GM21717 (cell line): ENCODE data around the gene PRR5.
"Not testable (repeated sequence)": the region's sequence is repeated elsewhere in the genome, so short reads cannot be mapped to it uniquely, and the experiment has no call there.

Experiments
- ATAC-seq: cut with Tn5 transposase; IDR thresholded peaks from one replicate; pipeline ENCODE4 v1.9.1; 2021; ENCODE audit warnings: mild to moderate bottlenecking, moderate library complexity; ENCODE audit not compliant: unreplicated experiment

PRR5 gene, protein sequence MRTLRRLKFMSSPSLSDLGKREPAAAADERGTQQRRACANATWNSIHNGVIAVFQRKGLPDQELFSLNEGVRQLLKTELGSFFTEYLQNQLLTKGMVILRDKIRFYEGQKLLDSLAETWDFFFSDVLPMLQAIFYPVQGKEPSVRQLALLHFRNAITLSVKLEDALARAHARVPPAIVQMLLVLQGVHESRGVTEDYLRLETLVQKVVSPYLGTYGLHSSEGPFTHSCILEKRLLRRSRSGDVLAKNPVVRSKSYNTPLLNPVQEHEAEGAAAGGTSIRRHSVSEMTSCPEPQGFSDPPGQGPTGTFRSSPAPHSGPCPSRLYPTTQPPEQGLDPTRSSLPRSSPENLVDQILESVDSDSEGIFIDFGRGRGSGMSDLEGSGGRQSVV

GRCh38 chr22:44701824-44702478, at the start of gene PRR5:
Gene PRR5, plus strand, starts transcription at chr22:44702204. Its CDS starts 271 bp downstream, at chr22:44702475.
- ATAC-seq: no peak

DNA sequence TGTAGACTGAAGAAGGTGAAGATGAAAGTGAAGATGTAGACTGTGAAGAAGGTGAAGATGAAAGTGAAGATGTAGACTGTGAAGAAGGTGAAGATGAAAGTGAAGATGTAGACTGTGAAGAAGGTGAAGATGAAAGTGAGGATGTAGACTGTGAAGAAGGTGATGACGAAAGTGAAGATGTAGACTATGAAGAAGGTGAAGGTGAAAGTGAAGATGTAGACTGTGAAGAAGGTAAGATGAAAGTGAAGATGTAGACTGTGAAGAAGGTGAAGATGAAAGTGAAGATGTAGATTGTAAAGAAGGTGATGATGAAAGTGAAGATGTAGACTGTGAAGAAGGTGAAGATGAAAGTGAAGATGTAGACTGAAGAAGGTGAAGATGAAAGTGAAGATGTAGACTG, 49.1 kb upstream of the PRR5 start:
- not testable (repeated sequence) for ATAC-seq

GRCh38 chr22:44658311-44658953, 43.6 kb upstream of the PRR5 start:
- no peak for ATAC-seq

DNA sequence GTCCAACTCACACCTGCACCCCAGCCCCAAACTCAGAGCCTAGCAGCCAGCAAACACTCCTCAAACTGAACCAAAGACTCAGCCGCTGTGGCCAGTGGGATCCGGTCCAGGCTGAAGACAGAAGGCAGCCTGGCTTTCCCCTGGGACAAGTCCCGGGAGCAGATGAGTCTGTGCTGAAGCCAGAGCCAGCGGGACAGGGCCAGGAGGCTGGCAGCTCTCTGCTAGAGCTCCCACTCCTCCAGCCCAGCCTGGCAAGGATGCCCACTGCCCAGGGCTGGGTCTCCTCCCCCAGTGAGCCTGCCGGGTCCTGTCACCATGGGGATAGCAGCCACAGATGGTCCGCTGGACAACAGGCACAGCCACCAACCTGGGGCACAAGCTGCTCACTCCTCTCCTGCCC, 42.9 kb upstream of the PRR5 start:
- ATAC-seq: no peak

DNA sequence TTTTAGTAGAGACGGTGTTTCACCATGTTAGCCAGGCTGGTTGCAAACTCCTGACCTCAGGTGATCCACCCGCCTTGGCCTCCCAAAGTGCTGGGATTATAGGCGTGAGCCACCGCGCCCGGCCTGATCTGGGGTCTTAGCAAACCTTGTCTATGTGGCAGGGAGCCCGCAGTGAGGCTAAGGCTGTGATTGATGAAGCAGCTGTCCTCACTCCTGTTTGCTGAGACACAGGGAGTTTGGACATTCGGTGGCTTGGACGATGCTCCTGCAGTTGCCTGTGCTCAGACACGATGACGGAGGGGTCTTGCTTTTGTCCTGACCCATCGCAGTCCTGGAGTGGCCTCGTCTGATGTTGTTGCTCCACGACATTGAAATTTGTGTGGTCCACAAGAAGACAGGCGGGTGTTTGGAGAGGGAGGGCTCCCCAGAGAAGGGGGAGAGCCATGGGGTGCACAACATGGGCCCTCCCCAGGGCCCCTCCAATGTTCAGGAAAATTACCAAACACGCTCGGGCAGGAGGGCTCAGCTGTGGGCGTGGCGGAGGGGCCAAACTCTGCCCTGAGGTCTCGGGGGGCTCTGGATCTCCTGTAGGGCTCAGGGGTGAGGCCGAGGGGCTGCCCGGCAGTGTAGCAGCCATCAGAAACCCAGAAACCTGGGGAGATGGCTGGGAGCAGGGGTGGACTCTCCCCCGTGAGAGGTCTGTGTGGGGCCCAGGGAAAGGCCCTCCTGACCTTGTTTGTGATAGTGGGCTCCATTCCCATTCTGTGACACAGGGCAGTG, 41.8 kb upstream of the PRR5 start:
- no peak for ATAC-seq

- no peak for ATAC-seq
These were observed 40.9 kb upstream of the PRR5 start for GRCh38 chr22:44661070-44661469.

DNA sequence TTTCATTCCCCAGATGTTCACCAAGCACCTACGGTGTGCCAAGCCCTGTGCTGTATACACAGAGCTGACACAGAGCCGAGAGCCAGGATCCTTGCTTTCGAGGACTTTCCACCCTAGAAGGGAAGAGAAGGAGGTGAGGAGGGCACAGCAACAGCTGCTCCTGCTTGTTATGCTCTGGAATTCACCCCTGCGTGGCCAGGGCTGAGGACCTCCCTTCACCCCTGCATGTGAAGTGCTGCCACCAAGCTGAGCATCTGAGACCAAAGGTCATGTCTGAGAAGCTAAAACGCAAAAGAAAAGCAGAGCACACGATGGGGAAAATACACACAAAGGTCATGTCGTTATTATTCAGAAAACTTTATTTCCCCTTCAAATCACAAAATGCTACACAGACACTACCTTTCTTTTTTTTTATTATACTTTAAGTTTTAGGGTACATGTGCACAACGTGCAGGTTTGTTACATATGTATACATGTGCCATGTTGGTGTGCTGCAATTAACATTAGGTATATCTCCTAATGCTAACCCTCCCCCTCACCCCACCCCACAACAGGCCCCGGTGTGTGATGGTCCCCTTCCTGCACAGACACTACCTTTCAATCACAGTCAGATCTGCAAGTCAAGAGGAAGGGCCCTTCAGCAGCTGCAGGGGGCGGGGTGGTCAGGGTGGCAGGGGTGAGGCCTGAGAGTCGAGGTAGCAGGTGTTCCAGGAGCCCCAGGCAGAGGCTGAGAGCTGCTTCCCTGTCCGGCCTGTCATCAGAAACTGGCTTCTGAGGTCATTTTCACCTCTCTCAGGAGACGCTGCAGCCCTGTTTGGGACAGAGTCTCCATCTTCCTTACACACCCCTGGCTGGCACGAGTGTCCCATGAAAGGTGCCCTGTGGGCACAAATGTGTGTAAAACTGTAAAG, 40.1 kb upstream of the PRR5 start:
- no peak for ATAC-seq

DNA sequence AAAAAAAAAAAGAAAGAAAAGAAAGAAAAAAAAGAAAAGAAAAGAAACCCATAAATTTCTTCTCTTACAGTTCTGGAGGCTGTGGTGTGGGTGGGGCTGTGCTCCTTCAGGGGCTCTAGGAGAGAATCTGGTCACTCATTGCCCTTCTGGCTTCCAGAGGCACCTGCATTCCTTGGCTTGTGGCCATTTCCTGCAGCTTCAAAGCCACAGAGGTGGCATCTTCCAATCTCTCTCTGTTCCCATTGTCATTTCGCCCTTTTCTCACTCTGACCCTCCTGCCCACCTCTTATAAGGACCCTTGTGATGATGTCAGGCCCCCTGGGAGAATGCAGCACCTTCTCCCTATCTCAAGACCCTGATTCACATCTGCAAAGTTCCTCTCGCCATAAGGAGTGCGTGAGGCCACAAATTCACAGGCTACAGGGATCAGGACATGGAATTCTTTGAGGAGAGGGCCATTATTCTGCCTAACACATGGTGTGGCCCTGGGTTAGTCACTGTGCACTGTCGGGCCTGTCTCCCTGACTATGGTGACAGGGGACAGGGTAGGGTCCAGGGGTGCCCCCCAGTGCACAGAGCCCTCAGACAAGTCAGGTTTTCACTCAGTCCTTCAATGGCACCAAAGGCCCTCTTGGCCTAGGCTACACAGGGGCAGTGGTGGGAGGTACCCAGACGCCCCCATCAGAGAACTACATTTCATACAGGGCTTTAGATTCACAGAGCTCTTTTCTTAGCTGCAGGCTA, 38.6 kb upstream of the PRR5 start:
- ATAC-seq: no peak

- ATAC-seq: no peak
These were observed 37.9 kb upstream of the PRR5 start for GRCh38 chr22:44664149-44664548.

- ATAC-seq: no peak
These were observed 36.9 kb upstream of the PRR5 start for GRCh38 chr22:44665115-44665514.

GRCh38 chr22:44666207-44666585, 35.8 kb upstream of the PRR5 start:
- ATAC-seq: no peak

DNA sequence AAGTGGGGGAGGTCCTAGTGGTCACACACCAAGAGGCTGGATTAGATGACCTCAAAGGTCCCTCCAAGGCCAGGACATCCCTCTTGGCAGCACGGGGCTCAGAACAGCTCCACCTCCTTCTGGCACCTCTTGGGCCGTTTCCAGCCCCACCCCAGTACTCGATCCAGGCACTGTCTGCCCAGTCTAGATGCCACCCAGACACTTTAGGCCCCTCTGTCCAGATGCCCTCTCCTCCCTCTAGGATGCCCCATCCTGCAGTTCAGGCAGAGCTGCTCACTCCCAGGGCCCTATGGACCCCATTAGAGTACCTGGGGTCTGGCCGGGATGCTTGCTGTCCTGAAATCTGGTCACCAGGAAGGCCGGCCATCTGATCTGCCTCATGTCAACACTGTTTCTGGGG, 34.7 kb upstream of the PRR5 start:
- no peak for ATAC-seq

DNA sequence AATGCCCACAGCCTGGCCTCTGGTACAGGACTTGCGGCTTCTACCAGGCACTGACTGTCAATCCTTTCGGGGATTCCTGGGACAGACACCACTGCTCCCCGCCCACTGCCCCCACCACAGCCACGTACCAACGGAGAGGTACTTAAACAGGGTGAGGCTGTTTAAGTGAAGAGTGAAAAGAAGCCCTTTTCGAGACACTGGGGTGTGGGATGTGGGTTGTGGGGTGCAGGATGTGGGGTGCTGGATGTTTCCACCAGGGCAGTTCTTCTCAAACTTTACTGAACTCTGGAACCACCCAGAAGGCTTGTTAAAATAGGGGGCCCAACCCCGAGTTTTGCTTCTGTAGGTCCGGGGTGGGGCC, 34.2 kb upstream of the PRR5 start:
- ATAC-seq: no peak

- no peak for ATAC-seq
These were observed 33.7 kb upstream of the PRR5 start for GRCh38 chr22:44668190-44668885.

- no peak for ATAC-seq
These were observed 33.0 kb upstream of the PRR5 start for GRCh38 chr22:44668886-44669521.

GRCh38 chr22:44669561-44669976, 32.4 kb upstream of the PRR5 start:
- no peak for ATAC-seq

DNA sequence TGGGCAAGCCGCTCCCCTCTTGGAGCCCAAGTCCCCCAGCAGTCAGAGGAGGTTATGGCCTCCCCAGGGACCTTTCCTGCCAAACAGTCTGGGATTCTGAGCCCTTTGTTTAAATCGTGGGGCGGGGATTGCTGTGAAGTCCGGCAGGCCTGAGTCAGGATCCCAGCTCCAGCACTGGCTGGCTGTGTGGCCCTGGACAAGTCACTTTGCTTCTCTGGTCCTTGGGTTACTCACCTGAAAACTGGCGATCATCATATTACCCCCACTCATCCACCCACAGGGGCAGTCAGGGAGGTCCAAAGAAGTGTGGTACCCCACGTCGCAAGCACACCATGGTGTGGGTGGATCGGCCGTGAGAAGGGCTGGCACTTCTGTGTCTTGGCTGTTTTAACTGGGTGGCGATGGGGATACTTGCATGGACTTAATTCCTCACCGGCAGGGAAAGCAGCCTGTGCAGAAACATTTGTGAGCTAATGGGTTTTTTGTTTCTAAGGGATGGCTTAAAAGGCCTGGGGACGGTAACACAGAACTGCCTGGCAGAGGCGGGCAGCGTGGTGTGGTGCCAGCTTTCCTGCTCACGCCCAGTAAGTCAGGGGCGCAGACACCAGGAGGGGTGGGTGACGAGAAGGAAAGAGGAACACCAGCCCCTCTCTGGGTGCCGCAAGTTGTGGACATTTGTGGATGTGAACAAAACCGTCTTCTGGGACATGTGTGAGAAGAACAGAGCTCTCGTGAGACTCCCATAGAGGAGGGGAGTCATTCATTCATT, 31.6 kb upstream of the PRR5 start:
- ATAC-seq: no peak

DNA sequence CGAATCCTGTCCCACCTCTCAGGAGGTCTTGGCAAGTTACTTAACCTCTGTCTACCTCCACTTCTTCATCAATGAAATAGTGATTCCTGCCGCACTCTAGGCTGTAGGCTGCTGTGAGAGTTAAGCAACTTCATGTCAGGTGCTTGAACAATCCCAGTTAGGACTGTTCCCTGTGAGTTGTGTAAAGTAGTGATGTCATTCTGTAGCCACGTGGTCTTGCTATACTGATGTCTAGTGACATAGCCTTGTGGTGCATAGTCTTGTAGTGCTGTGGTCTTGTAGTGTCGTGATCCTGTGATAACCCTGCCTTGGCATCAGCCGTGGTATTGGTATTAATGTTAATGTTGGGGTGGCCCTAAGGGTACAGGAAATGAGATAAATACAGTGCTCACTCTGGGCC, 30.3 kb upstream of the PRR5 start:
- no peak for ATAC-seq
